GM12875 (cell line): Measurements from ENCODE around the gene EMILIN2.

Source experiments
- H3K4me3 ChIP-seq: one replicate; pipeline ENCODE4 v1.5.1; 2011; ENCODE audit warnings: low read depth, low read length, control low read depth
- CTCF ChIP-seq: IDR thresholded peaks from 2 replicates; pipeline ENCODE4 v1.5.1; 2011; ENCODE audit warnings: low read depth, mild to moderate bottlenecking, control low read depth, inconsistent platforms, low read length, moderate library complexity, borderline replicate concordance; ENCODE audit not compliant: insufficient read depth

Gene EMILIN2

GRCh38 chr18:2890606-2891005 is 43.8 kb downstream of the EMILIN2 start:
- no peak for TF ChIP-seq CTCF
- no peak overlapping the region for H3K4me3 ChIP-seq

DNA sequence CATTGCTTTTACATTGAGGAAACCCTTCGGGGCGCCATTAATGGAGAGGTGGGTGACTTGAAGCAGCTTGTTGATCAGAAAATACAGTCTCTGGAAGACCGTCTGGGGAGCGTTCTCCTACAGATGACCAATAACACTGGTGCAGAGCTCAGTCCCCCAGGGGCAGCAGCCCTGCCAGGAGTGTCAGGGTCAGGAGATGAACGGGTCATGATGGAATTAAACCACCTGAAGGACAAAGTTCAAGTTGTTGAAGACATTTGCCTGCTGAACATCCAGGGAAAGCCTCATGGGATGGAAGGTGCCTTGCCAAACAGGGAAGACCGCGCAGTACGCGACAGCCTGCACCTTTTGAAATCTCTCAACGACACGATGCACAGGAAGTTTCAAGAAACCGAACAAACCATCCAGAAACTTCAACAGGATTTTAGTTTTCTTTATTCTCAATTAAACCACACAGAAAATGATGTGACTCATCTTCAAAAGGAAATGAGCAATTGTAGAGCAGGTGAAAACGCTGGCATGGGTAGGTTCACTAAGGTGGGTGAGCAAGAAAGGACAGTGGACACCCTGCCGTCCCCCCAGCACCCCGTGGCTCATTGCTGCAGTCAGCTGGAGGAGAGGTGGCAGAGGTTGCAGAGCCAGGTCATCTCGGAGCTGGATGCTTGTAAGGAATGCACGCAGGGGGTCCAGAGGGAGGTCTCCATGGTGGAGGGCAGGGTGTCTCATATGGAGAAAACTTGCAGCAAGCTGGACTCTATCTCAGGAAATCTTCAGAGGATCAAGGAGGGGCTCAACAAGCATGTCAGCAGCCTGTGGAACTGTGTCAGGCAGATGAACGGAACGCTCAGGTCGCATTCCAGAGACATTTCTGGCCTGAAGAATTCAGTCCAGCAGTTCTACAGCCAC is 45.0 kb downstream of the EMILIN2 start:
- no peak for TF ChIP-seq CTCF
- no peak overlapping the region for H3K4me3 ChIP-seq

DNA sequence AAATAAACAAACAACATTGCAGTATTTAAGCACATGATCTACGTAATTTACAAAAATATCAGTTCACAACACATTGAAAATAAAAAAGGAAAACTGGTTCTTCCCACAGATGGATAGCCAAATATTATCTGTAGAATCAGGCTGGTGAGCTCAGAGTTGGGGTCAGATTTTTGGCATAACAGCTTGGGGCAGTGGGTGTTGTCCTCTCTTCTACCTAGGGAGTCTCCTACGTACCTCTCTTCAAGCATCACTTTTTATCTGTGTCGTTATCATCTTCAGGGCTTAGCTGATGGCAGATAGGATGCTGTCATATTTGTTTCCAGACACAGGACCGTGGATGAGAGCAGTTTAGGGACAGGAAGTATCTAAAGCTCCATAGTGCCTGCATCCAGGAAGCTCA is 46.2 kb downstream of the EMILIN2 start:
- no peak for TF ChIP-seq CTCF
- H3K4me3 ChIP-seq: no peak overlapping the region

GRCh38 chr18:2893676-2894075 is 46.9 kb downstream of the EMILIN2 start:
- TF ChIP-seq CTCF: no peak
- no peak overlapping the region for H3K4me3 ChIP-seq

DNA sequence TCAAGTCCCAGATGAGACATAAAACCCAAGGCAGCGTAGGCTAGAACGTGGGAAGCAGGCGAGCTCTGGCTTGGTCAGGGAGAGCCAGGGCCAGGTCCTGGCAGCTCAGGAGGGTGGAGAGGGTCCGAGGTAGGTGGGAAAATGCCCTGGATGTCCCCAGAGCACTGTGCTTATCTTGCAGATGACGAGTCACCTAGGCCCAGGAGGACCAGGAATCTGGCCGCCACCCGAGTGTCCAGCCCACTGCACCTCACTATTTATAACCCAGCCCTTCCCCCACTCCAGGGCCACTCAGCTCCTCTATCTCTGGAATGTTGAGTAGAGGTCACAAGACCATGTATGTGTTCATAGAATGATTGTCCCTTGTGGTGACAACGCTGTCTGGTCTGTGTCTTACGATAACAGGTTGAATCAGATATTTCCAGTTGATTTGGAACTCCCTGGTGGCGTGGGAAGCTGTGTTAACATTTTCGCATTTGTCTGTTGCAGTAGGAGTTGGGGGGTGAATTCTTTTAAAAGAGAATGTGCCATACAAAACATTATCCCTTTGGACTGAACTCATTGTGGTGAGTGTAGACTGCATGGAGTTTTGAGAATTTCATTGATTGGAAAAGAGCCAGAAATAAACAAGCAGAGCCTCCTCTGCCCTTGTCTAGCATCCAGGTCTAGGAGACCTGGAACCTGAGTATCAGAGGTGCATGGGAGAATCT is 47.5 kb downstream of the EMILIN2 start:
- H3K4me3 ChIP-seq: no peak overlapping the region
- TF ChIP-seq CTCF: no peak

GRCh38 chr18:2894841-2895370 is 48.1 kb downstream of the EMILIN2 start:
- no peak for TF ChIP-seq CTCF

More at GRCh38 chr18:2894841-2895370, 48.1 kb downstream of the EMILIN2 start:
- H3K4me3 ChIP-seq: no peak overlapping the region
